Left hindlimb (tissue), 1 donor: ENCODE results near the gene TMEM43.

Experiments
- DNase-seq: peaks from one replicate; pipeline ENCODE4 v3.0.0-alpha.2; 2018

The TMEM43 gene

GRCh38 chr3:14181253-14181652, 56.4 kb downstream of the TMEM43 start:
- no peak for DNase-seq

GRCh38 chr3:14183015-14183577, 58.2 kb downstream of the TMEM43 start:
- no peak for DNase-seq

- no peak for DNase-seq
Measured at GRCh38 chr3:14186854-14187458, 62.1 kb downstream of the TMEM43 start.

- DNase-seq: no peak
Measured at GRCh38 chr3:14188041-14188754, 63.3 kb downstream of the TMEM43 start.
